Measurements from ENCODE around the gene SLC35F1.

SLC35F1 gene

GRCh38 chr6:118080547-118080946 lies 173.5 kb downstream of the SLC35F1 start:
- Histone ChIP-seq H3K4me1 (ENCODE audit: insufficient read depth, low read length) (no peaks in the 10 kb centered on the region), H3K4me3 (ENCODE audit: low read length) (no peak overlapping the region), H3K9me3 (ENCODE audit: insufficient read depth, low read depth, low read length) (no peaks in the 10 kb centered on the region), H3K27me3 (ENCODE audit: insufficient read depth, low read length) (no peaks in the 10 kb centered on the region), H3K36me3 (ENCODE audit: insufficient read depth, low read length) (no peaks in the 10 kb centered on the region), H3K27ac (ENCODE audit: low read depth, low read length) (no peak overlapping the region), H3K9ac (ENCODE audit: low read depth, low read length) (no peak overlapping the region)
- WGBS, result 76% methylated on average over 2 of the region's 2 CpGs

GRCh38 chr6:118083711-118084110 lies 176.6 kb downstream of the SLC35F1 start:
- Histone ChIP-seq H3K9ac (ENCODE audit: low read depth, low read length) (no peak overlapping the region), H3K9me3 (ENCODE audit: insufficient read depth, low read depth, low read length) (no peaks in the 10 kb centered on the region)
- 93% methylated on average over 2 of the region's 2 CpGs for WGBS

GRCh38 chr6:118085665-118086064 lies 178.6 kb downstream of the SLC35F1 start:
- Histone ChIP-seq H3K27ac (ENCODE audit: low read depth, low read length) (no peak overlapping the region), H3K9ac (ENCODE audit: low read depth, low read length) (no peak overlapping the region), H3K27me3 (ENCODE audit: insufficient read depth, low read length) (no peaks in the 10 kb centered on the region), H3K36me3 (ENCODE audit: insufficient read depth, low read length) (no peaks in the 10 kb centered on the region), H3K4me1 (ENCODE audit: insufficient read depth, low read length) (no peaks in the 10 kb centered on the region), H3K4me3 (ENCODE audit: low read length) (no peak overlapping the region), H3K9me3 (ENCODE audit: insufficient read depth, low read depth, low read length) (0 out of 2 replicates have a peak, but pooled peaks cover 6% of the 10 kb centered on the region)
- 83% methylated on average over 2 of the region's 2 CpGs for WGBS

More at GRCh38 chr6:118083711-118084110, 176.6 kb downstream of the SLC35F1 start:
- Histone ChIP-seq H3K36me3 (ENCODE audit: insufficient read depth, low read length) (no peaks in the 10 kb centered on the region), H3K27ac (ENCODE audit: low read depth, low read length) (no peak overlapping the region), H3K4me1 (ENCODE audit: insufficient read depth, low read length) (no peaks in the 10 kb centered on the region), H3K4me3 (ENCODE audit: low read length) (no peak overlapping the region), H3K27me3 (ENCODE audit: insufficient read depth, low read length) (no peaks in the 10 kb centered on the region)

- H3K27me3 ChIP-seq (ENCODE audit: insufficient read depth, low read length), result no peaks in the 10 kb centered on the region
- 0 out of 2 replicates have a peak, but pooled peaks cover 11% of the 10 kb centered on the region for H3K9me3 ChIP-seq (ENCODE audit: insufficient read depth, low read depth, low read length)
- no peak overlapping the region for H3K4me3 ChIP-seq (ENCODE audit: low read length)
- WGBS, result 99% methylated on average over 2 of the region's 2 CpGs
- no peak overlapping the region for H3K9ac ChIP-seq (ENCODE audit: low read depth, low read length)
- no peak overlapping the region for H3K27ac ChIP-seq (ENCODE audit: low read depth, low read length)
- H3K36me3 ChIP-seq (ENCODE audit: insufficient read depth, low read length), result no peaks in the 10 kb centered on the region
- no peaks in the 10 kb centered on the region for H3K4me1 ChIP-seq (ENCODE audit: insufficient read depth, low read length)
These were observed 179.1 kb downstream of the SLC35F1 start for GRCh38 chr6:118086159-118086558.

- Histone ChIP-seq H3K4me1 (ENCODE audit: insufficient read depth, low read length) (no peaks in the 10 kb centered on the region), H3K4me3 (ENCODE audit: low read length) (no peak overlapping the region), H3K36me3 (ENCODE audit: insufficient read depth, low read length) (no peaks in the 10 kb centered on the region), H3K9me3 (ENCODE audit: insufficient read depth, low read depth, low read length) (peaks cover 28% of the 10 kb centered on the region), H3K27ac (ENCODE audit: low read depth, low read length) (no peak overlapping the region), H3K27me3 (ENCODE audit: insufficient read depth, low read length) (no peaks in the 10 kb centered on the region), H3K9ac (ENCODE audit: low read depth, low read length) (no peak overlapping the region)
These were observed 185.0 kb downstream of the SLC35F1 start for GRCh38 chr6:118092086-118092485.

GRCh38 chr6:118097576-118097975 lies 190.5 kb downstream of the SLC35F1 start:
- Histone ChIP-seq H3K27ac (ENCODE audit: low read depth, low read length) (no peak overlapping the region), H3K36me3 (ENCODE audit: insufficient read depth, low read length) (no peaks in the 10 kb centered on the region), H3K9me3 (ENCODE audit: insufficient read depth, low read depth, low read length) (peaks cover 26% of the 10 kb centered on the region), H3K4me3 (ENCODE audit: low read length) (no peak overlapping the region), H3K4me1 (ENCODE audit: insufficient read depth, low read length) (peaks cover 7% of the 10 kb centered on the region; the same call in 1 of the 2 replicates), H3K27me3 (ENCODE audit: insufficient read depth, low read length) (no peaks in the 10 kb centered on the region), H3K9ac (ENCODE audit: low read depth, low read length) (no peak overlapping the region)
- WGBS, result 98% methylated on average over 2 of the region's 3 CpGs

- H3K4me3 ChIP-seq (ENCODE audit: low read length), result no peak overlapping the region
- H3K36me3 ChIP-seq (ENCODE audit: insufficient read depth, low read length), result no peaks in the 10 kb centered on the region
- H3K4me1 ChIP-seq (ENCODE audit: insufficient read depth, low read length), result peaks cover 7% of the 10 kb centered on the region; the same call in 1 of the 2 replicates
- 73% methylated on average over 2 of the region's 2 CpGs for WGBS
- peaks cover 22% of the 10 kb centered on the region for H3K9me3 ChIP-seq (ENCODE audit: insufficient read depth, low read depth, low read length)
- no peaks in the 10 kb centered on the region for H3K27me3 ChIP-seq (ENCODE audit: insufficient read depth, low read length)
- peak overlapping the region; percentile 78; the same call in 1 of the 2 replicates for H3K27ac ChIP-seq (ENCODE audit: low read depth, low read length)
- H3K9ac ChIP-seq (ENCODE audit: low read depth, low read length), result no peak overlapping the region
These were observed 193.7 kb downstream of the SLC35F1 start for GRCh38 chr6:118100717-118101116.

GRCh38 chr6:118101220-118101619 lies 194.2 kb downstream of the SLC35F1 start:
- WGBS, result 59% methylated on average over 1 of the region's 1 CpG
- Histone ChIP-seq H3K27ac (ENCODE audit: low read depth, low read length) (peak overlapping the region; percentile 78; the same call in 1 of the 2 replicates), H3K4me3 (ENCODE audit: low read length) (no peak overlapping the region), H3K9ac (ENCODE audit: low read depth, low read length) (no peak overlapping the region), H3K4me1 (ENCODE audit: insufficient read depth, low read length) (peaks cover 7% of the 10 kb centered on the region; the same call in 1 of the 2 replicates), H3K36me3 (ENCODE audit: insufficient read depth, low read length) (no peaks in the 10 kb centered on the region), H3K27me3 (ENCODE audit: insufficient read depth, low read length) (no peaks in the 10 kb centered on the region), H3K9me3 (ENCODE audit: insufficient read depth, low read depth, low read length) (peaks cover 22% of the 10 kb centered on the region)

- H3K4me1 ChIP-seq (ENCODE audit: insufficient read depth, low read length), result peaks cover 7% of the 10 kb centered on the region; the same call in 1 of the 2 replicates
- peaks cover 22% of the 10 kb centered on the region for H3K9me3 ChIP-seq (ENCODE audit: insufficient read depth, low read depth, low read length)
- 84% methylated on average over 4 of the region's 4 CpGs for WGBS
- H3K27me3 ChIP-seq (ENCODE audit: insufficient read depth, low read length), result no peaks in the 10 kb centered on the region
- H3K4me3 ChIP-seq (ENCODE audit: low read length), result no peak overlapping the region
- no peak overlapping the region for H3K9ac ChIP-seq (ENCODE audit: low read depth, low read length)
- H3K27ac ChIP-seq (ENCODE audit: low read depth, low read length), result peak overlapping the region; percentile 0; the same call in 1 of the 2 replicates
- H3K36me3 ChIP-seq (ENCODE audit: insufficient read depth, low read length), result no peaks in the 10 kb centered on the region
These were observed 194.8 kb downstream of the SLC35F1 start for GRCh38 chr6:118101831-118102345.

GRCh38 chr6:118102401-118102800 lies 195.3 kb downstream of the SLC35F1 start:
- Histone ChIP-seq H3K9me3 (ENCODE audit: insufficient read depth, low read depth, low read length) (peaks cover 22% of the 10 kb centered on the region), H3K4me1 (ENCODE audit: insufficient read depth, low read length) (peaks cover 7% of the 10 kb centered on the region; the same call in 1 of the 2 replicates), H3K27ac (ENCODE audit: low read depth, low read length) (no peak overlapping the region), H3K36me3 (ENCODE audit: insufficient read depth, low read length) (no peaks in the 10 kb centered on the region), H3K27me3 (ENCODE audit: insufficient read depth, low read length) (no peaks in the 10 kb centered on the region), H3K9ac (ENCODE audit: low read depth, low read length) (no peak overlapping the region), H3K4me3 (ENCODE audit: low read length) (no peak overlapping the region)
- 96% methylated on average over 2 of the region's 2 CpGs for WGBS

- Histone ChIP-seq H3K36me3 (ENCODE audit: insufficient read depth, low read length) (no peaks in the 10 kb centered on the region), H3K4me1 (ENCODE audit: insufficient read depth, low read length) (peaks cover 7% of the 10 kb centered on the region; the same call in 1 of the 2 replicates), H3K27ac (ENCODE audit: low read depth, low read length) (no peak overlapping the region), H3K27me3 (ENCODE audit: insufficient read depth, low read length) (no peaks in the 10 kb centered on the region), H3K9me3 (ENCODE audit: insufficient read depth, low read depth, low read length) (peaks cover 22% of the 10 kb centered on the region), H3K4me3 (ENCODE audit: low read length) (no peak overlapping the region), H3K9ac (ENCODE audit: low read depth, low read length) (no peak overlapping the region)
- WGBS, result 89% methylated on average over 5 of the region's 5 CpGs
These were observed 196.5 kb downstream of the SLC35F1 start for GRCh38 chr6:118103381-118104146.
